ENCODE measurements around the gene PRRT2.

GRCh38 chr16:29831490-29831889 lies 19.5 kb downstream of the PRRT2 start:
- TF ChIP-seq, protein P1, sequence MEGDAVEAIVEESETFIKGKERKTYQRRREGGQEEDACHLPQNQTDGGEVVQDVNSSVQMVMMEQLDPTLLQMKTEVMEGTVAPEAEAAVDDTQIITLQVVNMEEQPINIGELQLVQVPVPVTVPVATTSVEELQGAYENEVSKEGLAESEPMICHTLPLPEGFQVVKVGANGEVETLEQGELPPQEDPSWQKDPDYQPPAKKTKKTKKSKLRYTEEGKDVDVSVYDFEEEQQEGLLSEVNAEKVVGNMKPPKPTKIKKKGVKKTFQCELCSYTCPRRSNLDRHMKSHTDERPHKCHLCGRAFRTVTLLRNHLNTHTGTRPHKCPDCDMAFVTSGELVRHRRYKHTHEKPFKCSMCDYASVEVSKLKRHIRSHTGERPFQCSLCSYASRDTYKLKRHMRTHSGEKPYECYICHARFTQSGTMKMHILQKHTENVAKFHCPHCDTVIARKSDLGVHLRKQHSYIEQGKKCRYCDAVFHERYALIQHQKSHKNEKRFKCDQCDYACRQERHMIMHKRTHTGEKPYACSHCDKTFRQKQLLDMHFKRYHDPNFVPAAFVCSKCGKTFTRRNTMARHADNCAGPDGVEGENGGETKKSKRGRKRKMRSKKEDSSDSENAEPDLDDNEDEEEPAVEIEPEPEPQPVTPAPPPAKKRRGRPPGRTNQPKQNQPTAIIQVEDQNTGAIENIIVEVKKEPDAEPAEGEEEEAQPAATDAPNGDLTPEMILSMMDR (IDR thresholded peaks at IDR 0.05), result no peak
- no peak for TF ChIP-seq POLR2AphosphoS5 (IDR thresholded peaks at IDR 0.05)
- no peak for TF ChIP-seq POLR2A (IDR thresholded peaks at IDR 0.05)
